Gastroesophageal sphincter (tissue), 3 donors: ENCODE measurements around the gene APOL3.

Experiments used
- POLR2A ChIP-seq, 2 donors: fragments of 450-650 bp; IDR thresholded peaks; one replicate each; pipeline ENCODE4 v1.6.1; 2017; ENCODE audit warnings: antibody characterized with exemption in 2 of 2, mild to moderate bottlenecking in 2 of 2, moderate library complexity in 1 of 2
- POLR2AphosphoS5 ChIP-seq: sonication (generic); formaldehyde crosslinking; IDR thresholded peaks from one replicate; pipeline ENCODE4 v1.6.1; 2017; ENCODE audit warnings: antibody characterized with exemption
- TF ChIP-seq, protein P1 (sequence below), 4 experiments: fragments of 200-600 bp in 2 of 4; fragments of 450-650 bp in 2 of 4; sonication (generic) in 1 of 4; IDR thresholded peaks; one replicate each; pipeline ENCODE4 v1.5.1; 2017 to 2019; ENCODE audit warnings: antibody characterized with exemption in 4 of 4, mild to moderate bottlenecking in 2 of 4, moderate library complexity in 2 of 4

GRCh38 chr22:36204632-36205015 is 44.1 kb upstream of the APOL3 start:
- TF ChIP-seq, protein P1, sequence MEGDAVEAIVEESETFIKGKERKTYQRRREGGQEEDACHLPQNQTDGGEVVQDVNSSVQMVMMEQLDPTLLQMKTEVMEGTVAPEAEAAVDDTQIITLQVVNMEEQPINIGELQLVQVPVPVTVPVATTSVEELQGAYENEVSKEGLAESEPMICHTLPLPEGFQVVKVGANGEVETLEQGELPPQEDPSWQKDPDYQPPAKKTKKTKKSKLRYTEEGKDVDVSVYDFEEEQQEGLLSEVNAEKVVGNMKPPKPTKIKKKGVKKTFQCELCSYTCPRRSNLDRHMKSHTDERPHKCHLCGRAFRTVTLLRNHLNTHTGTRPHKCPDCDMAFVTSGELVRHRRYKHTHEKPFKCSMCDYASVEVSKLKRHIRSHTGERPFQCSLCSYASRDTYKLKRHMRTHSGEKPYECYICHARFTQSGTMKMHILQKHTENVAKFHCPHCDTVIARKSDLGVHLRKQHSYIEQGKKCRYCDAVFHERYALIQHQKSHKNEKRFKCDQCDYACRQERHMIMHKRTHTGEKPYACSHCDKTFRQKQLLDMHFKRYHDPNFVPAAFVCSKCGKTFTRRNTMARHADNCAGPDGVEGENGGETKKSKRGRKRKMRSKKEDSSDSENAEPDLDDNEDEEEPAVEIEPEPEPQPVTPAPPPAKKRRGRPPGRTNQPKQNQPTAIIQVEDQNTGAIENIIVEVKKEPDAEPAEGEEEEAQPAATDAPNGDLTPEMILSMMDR (IDR thresholded peaks at IDR 0.05) = no peak
- TF ChIP-seq POLR2A (IDR thresholded peaks at IDR 0.05) (no peak), POLR2AphosphoS5 (no peak)
